RWPE1 (cell line): ENCODE data around the gene F2RL1.

Experiments
- CTCF ChIA-PET: fragments of 350-600 bp; sonication (Branson Sonifier 250); formaldehyde crosslinking; extraction: SDS; loops from one replicate; lab custom pipeline; 2021; lab: Yijun Ruan, JAX
- POLR2A ChIA-PET: fragments of 400-600 bp; formaldehyde crosslinking; extraction: SDS; loops from one replicate; lab custom pipeline; 2020; ENCODE audit warnings: antibody characterized with exemption; ENCODE audit not compliant: low non-redundant PET; lab: Yijun Ruan, JAX
- DNase-seq: peaks from one replicate; pipeline ENCODE4 v3.0.0; 2012; ENCODE audit warnings: low spot score
- H3K27ac ChIP-seq: fragments of 450-650 bp; 2 replicates; pipeline ENCODE4 v1.5.1; 2017
- CTCF ChIP-seq: fragments of 450-650 bp; conservative IDR thresholded peaks from 2 replicates; pipeline ENCODE4 v1.5.1; 2017; ENCODE audit warnings: low read depth, mild to moderate bottlenecking

F2RL1 gene

GRCh38 chr5:76838481-76839261 lies 19.8 kb downstream of the F2RL1 start:
- DNase-seq: no peak
- no peak overlapping the region for H3K27ac ChIP-seq
- ChIA-PET POLR2A (no interaction called here), CTCF (interaction anchor here (0.6 to 0.7 kb wide), 2 partner anchors 192 to 1213 kb away, joined by 3 read pairs; no protein-coding TSS in a partner anchor)
- TF ChIP-seq CTCF: no peak

GRCh38 chr5:76841361-76841760 lies 22.5 kb downstream of the F2RL1 start:
- no peak for TF ChIP-seq CTCF
- ChIA-PET CTCF (interaction anchor here (0.6 kb wide), 1 partner anchor 67 kb away, joined by 3 read pairs; no protein-coding TSS in a partner anchor), POLR2A (no interaction called here)

GRCh38 chr5:76845890-76846289 lies 27.1 kb downstream of the F2RL1 start:
- ChIA-PET POLR2A (no interaction called here), CTCF (interaction anchor here (0.6 to 0.7 kb wide), 2 partner anchors 13 to 104 kb away, joined by 3 read pairs; no protein-coding TSS in a partner anchor)
- H3K27ac ChIP-seq: no peak overlapping the region
- TF ChIP-seq CTCF: no peak
- DNase-seq: no peak

More at GRCh38 chr5:76841361-76841760, 22.5 kb downstream of the F2RL1 start:
- DNase-seq: no peak
- H3K27ac ChIP-seq: no peak overlapping the region

GRCh38 chr5:76849419-76850291 lies 30.8 kb downstream of the F2RL1 start, which contains the start of gene S100Z:
TSS of gene S100Z (plus strand) at chr5:76850014. CDS start at chr5:76875360, 25,346 bp downstream.
- H3K27ac ChIP-seq: no peak within 1 kb of the TSS
- ChIA-PET POLR2A (no interaction called here), CTCF (interaction anchor here (0.6 to 1.0 kb wide), 3 partner anchors 75 to 1403 kb away, joined by 3 to 4 read pairs (median 3); no protein-coding TSS in a partner anchor)
- DNase-seq: no peak
- TF ChIP-seq CTCF: no peak

GRCh38 chr5:76850543-76851145 lies 31.8 kb downstream of the F2RL1 start:
- CTCF ChIA-PET: no interaction called here
- POLR2A ChIA-PET: no interaction called here
- no peak overlapping the region for H3K27ac ChIP-seq
- no peak for DNase-seq
- TF ChIP-seq CTCF: no peak
